ENCODE results near the gene A3GALT2. TPM values are rescaled to one million over a fixed set of nuclear protein-coding genes. Genes with fewer than 3 reads are reported as not detected.
A peak's percentile ranks its signal among the peaks of the same experiment; 100 is the strongest.

The A3GALT2 gene
- total RNA-seq, result not detected
- polyA plus RNA-seq, result under 1 TPM in 1 of 2 donors, not detected in 1; 0.07 TPM

GRCh38 chr1:33320619-33321165, at the start of gene A3GALT2:
Gene A3GALT2, minus strand, starts transcription at chr1:33321098. Its CDS starts 0 bp downstream, at chr1:33321098.
- ATAC-seq (peak in 1 of 4 donors; percentile 7), FAIRE-seq (no peak), DNase-seq (no peak)
- no peak for TF ChIP-seq CTCF (IDR thresholded peaks at IDR 0.05)
- 73 to 82% methylated on average over 8 of the region's 8 CpGs for WGBS, 2 donors
- no peaks in the 10 kb centered on the region for H3K9me3 ChIP-seq
- no peak within 1 kb of the TSS for H3K4me3 ChIP-seq
- H3K27me3 ChIP-seq, result no peaks in the 10 kb centered on the region
- no peaks in the 10 kb centered on the region for H3K4me1 ChIP-seq
- intact Hi-C loops (cut with DNase I), result no loop called here
- H3K27ac ChIP-seq, result no peak within 1 kb of the TSS
- H3K36me3 ChIP-seq, result peaks cover 0 to 31% (median 20%) of the 10 kb centered on the region in 3 donors

- WGBS, 2 donors, result 48 to 55% methylated on average over 4 of the region's 4 CpGs
- FAIRE-seq (no peak), DNase-seq (no peak), ATAC-seq (peak in 2 of 4 donors; percentile 39 to 42)
- no peaks in the 10 kb centered on the region for H3K4me1 ChIP-seq
- H3K9me3 ChIP-seq, result no peaks in the 10 kb centered on the region
- H3K27me3 ChIP-seq, result no peaks in the 10 kb centered on the region
- no peak overlapping the region for H3K27ac ChIP-seq
- H3K4me3 ChIP-seq, result no peak overlapping the region
- intact Hi-C loops (cut with DNase I), result loop anchor here in 1 of 3 donors (10.0 kb wide), 2 partner anchors 94 to 146 kb away; no protein-coding TSS in a partner anchor
- TF ChIP-seq CTCF (IDR thresholded peaks at IDR 0.05), result no peak
- H3K36me3 ChIP-seq, result peaks cover 0 to 7% (median 0%) of the 10 kb centered on the region in 3 donors
These were observed 49.4 kb upstream of the A3GALT2 start for GRCh38 chr1:33370301-33370700.

GRCh38 chr1:33369764-33370163, 48.9 kb upstream of the A3GALT2 start:
- WGBS, 2 donors, result 44 to 79% methylated on average over 2 of the region's 2 CpGs
- FAIRE-seq, result no peak

GRCh38 chr1:33369081-33369480, 48.2 kb upstream of the A3GALT2 start:
- DNase-seq (no peak), FAIRE-seq (no peak), ATAC-seq (no peak)
- no peak overlapping the region for H3K27ac ChIP-seq
- H3K36me3 ChIP-seq, result peaks cover 0 to 7% (median 0%) of the 10 kb centered on the region in 3 donors
- WGBS, 2 donors, result 78 to 79% methylated on average over 9 of the region's 9 CpGs
- H3K27me3 ChIP-seq, result no peaks in the 10 kb centered on the region
- no peak for TF ChIP-seq CTCF (IDR thresholded peaks at IDR 0.05)
- H3K4me3 ChIP-seq, result no peak overlapping the region
- H3K9me3 ChIP-seq, result no peaks in the 10 kb centered on the region
- H3K4me1 ChIP-seq, result peaks cover 6 to 8% (median 7%) of the 10 kb centered on the region in 3 donors
- intact Hi-C loops (cut with DNase I), result loop anchor here in 1 of 3 donors (5.0 kb wide), 1 partner anchor 72 kb away; no protein-coding TSS in a partner anchor

More at GRCh38 chr1:33369764-33370163, 48.9 kb upstream of the A3GALT2 start:
- no peak for ATAC-seq
- TF ChIP-seq CTCF (IDR thresholded peaks at IDR 0.05), result no peak
- Histone ChIP-seq H3K27ac (no peak overlapping the region), H3K9me3 (no peaks in the 10 kb centered on the region), H3K27me3 (no peaks in the 10 kb centered on the region), H3K4me1 (peaks cover 2 to 3% (median 3%) of the 10 kb centered on the region in 3 donors), H3K4me3 (no peak overlapping the region), H3K36me3 (peaks cover 0 to 7% (median 0%) of the 10 kb centered on the region in 3 donors)
- intact Hi-C loops (cut with DNase I), result loop anchor here in 2 of 3 donors (5.0 to 10.0 kb wide), 3 partner anchors 72 to 145 kb away; no protein-coding TSS in a partner anchor
- no peak for DNase-seq

GRCh38 chr1:33368431-33368830, 47.5 kb upstream of the A3GALT2 start:
- peaks cover 0 to 7% (median 0%) of the 10 kb centered on the region in 3 donors for H3K36me3 ChIP-seq
- intact Hi-C loops (cut with DNase I), result loop anchor here in 1 of 3 donors (5.0 kb wide), 1 partner anchor 71 kb away; no protein-coding TSS in a partner anchor
- H3K27me3 ChIP-seq, result no peaks in the 10 kb centered on the region
- WGBS, 2 donors, result 81 to 85% methylated on average over 12 to 15 of the region's 15 CpGs
- DNase-seq (no peak), FAIRE-seq (no peak), ATAC-seq (no peak)
- peaks cover 12 to 14% (median 13%) of the 10 kb centered on the region in 3 donors for H3K4me1 ChIP-seq
- H3K27ac ChIP-seq, result no peak overlapping the region
- no peak overlapping the region for H3K4me3 ChIP-seq
- TF ChIP-seq CTCF (IDR thresholded peaks at IDR 0.05), result no peak
- no peaks in the 10 kb centered on the region for H3K9me3 ChIP-seq
